Sigmoid colon (tissue), 4 donors: Measurements from ENCODE around the gene TFEB.

Experiments
- CTCF ChIP-seq, 4 experiments: fragments of 450-650 bp in 3 of 4; fragments of 200-600 bp in 1 of 4; IDR thresholded peaks; one replicate each; pipeline ENCODE4 v1.5.1; 2016 to 2019; ENCODE audit warnings: antibody characterized with exemption in 4 of 4, mild to moderate bottlenecking in 3 of 4, moderate library complexity in 2 of 4
- EP300 ChIP-seq, 4 donors: sonication (generic); formaldehyde crosslinking; IDR thresholded peaks; one replicate each; pipeline ENCODE4 v1.6.1; 2017; ENCODE audit warnings: antibody characterized with exemption in 4 of 4
- POLR2A ChIP-seq, 2 donors: fragments of 450-650 bp; IDR thresholded peaks; one replicate each; pipeline ENCODE4 v1.6.1; 2016; ENCODE audit warnings: antibody characterized with exemption in 2 of 2, mild to moderate bottlenecking in 2 of 2, moderate library complexity in 2 of 2
- POLR2AphosphoS5 ChIP-seq, 4 donors: sonication (generic); formaldehyde crosslinking; IDR thresholded peaks; one replicate each; pipeline ENCODE4 v1.6.1; 2017; ENCODE audit warnings: antibody characterized with exemption in 4 of 4

DNA sequence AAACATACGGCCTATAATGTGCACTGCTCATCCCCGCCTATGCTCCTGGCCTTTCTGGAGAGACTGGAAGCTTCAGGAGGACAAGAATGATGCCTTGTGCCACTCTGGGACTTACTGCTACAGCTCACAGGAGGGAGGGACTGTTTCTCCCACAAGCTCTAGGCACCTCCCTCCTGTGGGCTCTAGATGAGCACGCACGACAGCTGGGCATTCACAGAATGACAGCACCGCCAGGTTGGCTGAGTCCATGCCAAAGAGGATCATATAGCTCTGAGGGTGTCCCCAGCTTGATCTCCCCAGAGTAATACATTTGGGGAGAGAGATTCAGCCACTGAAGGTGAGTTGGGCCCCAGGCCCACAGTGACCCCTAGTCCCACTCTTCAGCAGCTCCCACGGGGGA is 21.9 kb upstream of the TFEB start:
- no peak for TF ChIP-seq CTCF (IDR thresholded peaks at IDR 0.05)
- TF ChIP-seq POLR2AphosphoS5 (IDR thresholded peaks at IDR 0.05) = no peak
- no peak for TF ChIP-seq EP300 (IDR thresholded peaks at IDR 0.05)
- no peak for TF ChIP-seq POLR2A (IDR thresholded peaks at IDR 0.05)
